WTC11 (cell line): ENCODE results near the gene NACC2. TPM values are rescaled to one million over a fixed set of nuclear protein-coding genes. Genes with fewer than 3 reads are reported as not detected.

Experiments
- ATAC-seq: fragments of 200-7000 bp; cut with Tn5 transposase; 2 replicates; pipeline ENCODE4 v1.10.0; 2021; ENCODE audit warnings: mild to moderate bottlenecking, moderate library complexity
- CTCF ChIA-PET: fragments of 300-600 bp; sonication (Branson Sonifier 250); formaldehyde crosslinking; loops from one replicate; lab custom pipeline; 2021; ENCODE audit warnings: antibody characterized with exemption; lab: Charles Lee
- POLR2A ChIA-PET: fragments of 350-600 bp; sonication (Branson Sonifier 250); formaldehyde crosslinking; loops from one replicate; lab custom pipeline; 2021; ENCODE audit warnings: antibody characterized with exemption; lab: Charles Lee
- DNase-seq: peaks from one replicate; pipeline ENCODE4 v3.0.0; 2021; ENCODE audit warnings: low spot score
- H3K27ac Mint-ChIP-seq: 2 replicates; pipeline ENCODE4 v1.8.0; 2021; ENCODE audit warnings: mixed read lengths
- H3K27me3 Mint-ChIP-seq: 2 replicates; pipeline ENCODE4 v1.8.0; 2021; ENCODE audit warnings: low read depth, mild to moderate bottlenecking, moderate library complexity, mixed read lengths
- H3K36me3 Mint-ChIP-seq: 2 replicates; pipeline ENCODE4 v1.8.0; 2021; ENCODE audit warnings: mixed read lengths
- H3K4me1 Mint-ChIP-seq: 2 replicates; pipeline ENCODE4 v1.8.0; 2022; ENCODE audit warnings: mixed read lengths
- H3K4me3 Mint-ChIP-seq: 2 replicates; pipeline ENCODE4 v1.8.0; 2021; ENCODE audit warnings: mild to moderate bottlenecking, moderate library complexity, mixed read lengths
- H3K9me3 Mint-ChIP-seq: 2 replicates; pipeline ENCODE4 v1.8.0; 2021; ENCODE audit warnings: mixed read lengths
- ATF2 ChIP-seq: sonication (generic); formaldehyde crosslinking; IDR thresholded peaks from 2 replicates; pipeline ENCODE4 v1.8.1; 2022; ENCODE audit warnings: low read depth, missing genetic modification reagents, borderline replicate concordance
- ATF6 ChIP-seq: sonication (generic); formaldehyde crosslinking; IDR thresholded peaks from 2 replicates; pipeline ENCODE4 v1.8.1; 2023; ENCODE audit warnings: mild to moderate bottlenecking, missing genetic modification reagents
- GABPB1 ChIP-seq: sonication (generic); formaldehyde crosslinking; IDR thresholded peaks from 2 replicates; pipeline ENCODE4 v1.8.1; 2023; ENCODE audit warnings: mild to moderate bottlenecking, missing genetic modification reagents
- GTF2I ChIP-seq: fragments of 250-450 bp; sonication (Bioruptor Pico); conservative IDR thresholded peaks from 2 replicates; pipeline ENCODE4 v1.4.0; 2021; ENCODE audit warnings: mild to moderate bottlenecking
- KAT7 ChIP-seq: sonication (generic); formaldehyde crosslinking; IDR thresholded peaks from 2 replicates; pipeline ENCODE4 v1.8.1; 2023; ENCODE audit warnings: missing genetic modification reagents, mild to moderate bottlenecking, borderline replicate concordance
- NFATC4 ChIP-seq: fragments of 250-450 bp; sonication (Bioruptor Pico); IDR thresholded peaks from 2 replicates; pipeline ENCODE4 v1.9.0; 2021; ENCODE audit warnings: mild to moderate bottlenecking
- PREB ChIP-seq: sonication (generic); formaldehyde crosslinking; IDR thresholded peaks from 2 replicates; pipeline ENCODE4 v1.8.1; 2022; ENCODE audit warnings: mild to moderate bottlenecking, missing genetic modification reagents, moderate library complexity, borderline replicate concordance
- SMAD3 ChIP-seq: sonication (generic); formaldehyde crosslinking; IDR thresholded peaks from 2 replicates; pipeline ENCODE4 v1.8.0; 2022; ENCODE audit warnings: missing genetic modification reagents, mild to moderate bottlenecking, borderline replicate concordance
- SMAD4 ChIP-seq: sonication (generic); formaldehyde crosslinking; IDR thresholded peaks from 2 replicates; pipeline ENCODE4 v1.8.0; 2022; ENCODE audit warnings: mild to moderate bottlenecking, missing genetic modification reagents
- SOX15 ChIP-seq: fragments of 250-450 bp; sonication (Bioruptor Pico); IDR thresholded peaks from 2 replicates; pipeline ENCODE4 v1.9.0; 2021; ENCODE audit warnings: mild to moderate bottlenecking
- STAT6 ChIP-seq: sonication (generic); formaldehyde crosslinking; conservative IDR thresholded peaks from 2 replicates; pipeline ENCODE4 v1.8.1; 2023; ENCODE audit warnings: mild to moderate bottlenecking, low read depth, missing genetic modification reagents, moderate library complexity
- TCF7 ChIP-seq: sonication (generic); formaldehyde crosslinking; IDR thresholded peaks from 2 replicates; pipeline ENCODE4 v1.8.0; 2022; ENCODE audit warnings: mild to moderate bottlenecking, low read depth, missing genetic modification reagents, moderate library complexity
- USF1 ChIP-seq: sonication (generic); formaldehyde crosslinking; IDR thresholded peaks from 2 replicates; pipeline ENCODE4 v1.8.0; 2022; ENCODE audit warnings: mild to moderate bottlenecking, missing genetic modification reagents
- ZBTB43 ChIP-seq: sonication (generic); formaldehyde crosslinking; IDR thresholded peaks from 2 replicates; pipeline ENCODE4 v1.8.1; 2023; ENCODE audit warnings: mild to moderate bottlenecking, missing genetic modification reagents
- ZNF138 ChIP-seq: sonication (generic); formaldehyde crosslinking; conservative IDR thresholded peaks from 2 replicates; pipeline ENCODE4 v1.8.1; 2022; ENCODE audit warnings: mild to moderate bottlenecking, moderate library complexity, missing genetic modification reagents
- ZNF219 ChIP-seq: sonication (generic); formaldehyde crosslinking; IDR thresholded peaks from 2 replicates; pipeline ENCODE4 v1.8.0; 2023; ENCODE audit warnings: missing genetic modification reagents, mild to moderate bottlenecking, borderline replicate concordance
- ZNF263 ChIP-seq: sonication (generic); formaldehyde crosslinking; IDR thresholded peaks from 2 replicates; pipeline ENCODE4 v1.8.1; 2022; ENCODE audit warnings: low read depth, mild to moderate bottlenecking, moderate library complexity, missing genetic modification reagents
- ZNF416 ChIP-seq: fragments of 250-450 bp; sonication (Bioruptor Pico); IDR thresholded peaks from 2 replicates; pipeline ENCODE4 v1.9.0; 2021; ENCODE audit warnings: mild to moderate bottlenecking, inconsistent platforms
- ZNF532 ChIP-seq: fragments of 250-450 bp; sonication (Bioruptor Pico); IDR thresholded peaks from 2 replicates; pipeline ENCODE4 v1.9.0; 2021; ENCODE audit warnings: mild to moderate bottlenecking, borderline replicate concordance
- total RNA-seq: library from RNA; stranded (reverse); gene quantifications from 3 replicates; pipeline ENCODE4 v1.2.3, GENCODE V29; 2021

NACC2 gene
- total RNA-seq, 1 experiment from 2014 or later, result 17.1 TPM

GRCh38 chr9:136105398-136106135 is 10.5 kb upstream of the NACC2 start:
- Mint-ChIP-seq H3K27ac (peak overlapping the region; percentile 90; the same call in 1 of the 2 replicates), H3K9me3 (no peaks in the 10 kb centered on the region), H3K4me1 (peaks cover 58% of the 10 kb centered on the region), H3K4me3 (no peak overlapping the region), H3K36me3 (no peaks in the 10 kb centered on the region), H3K27me3 (no peaks in the 10 kb centered on the region; the same call in 1 of the 2 replicates)
- ChIA-PET CTCF (interaction anchor here (1.2 to 1.9 kb wide), 2 partner anchors 12 to 17 kb away, joined by 3 to 11 read pairs; no protein-coding TSS in a partner anchor), POLR2A (no interaction called here)
- ATAC-seq (no peak), DNase-seq (no peak)
- TF ChIP-seq GTF2I (CRISPR knock-in tag) (no peak), ZNF219 (no peak), SMAD4 (CRISPR knock-in tag) (no peak), ATF2 (CRISPR knock-in tag) (no peak), SOX15 (CRISPR knock-in tag) (no peak), PREB (CRISPR knock-in tag) (no peak)

- DNase-seq (no peak), ATAC-seq (no peak)
- no peak for TF ChIP-seq ZNF416 (CRISPR knock-in tag)
- TF ChIP-seq SMAD3 (CRISPR knock-in tag), result no peak
- no peak for TF ChIP-seq NFATC4 (CRISPR knock-in tag)
- TF ChIP-seq STAT6 (CRISPR knock-in tag), result no peak
- no peak for TF ChIP-seq TCF7
- TF ChIP-seq ZNF219, result no peak
- TF ChIP-seq GABPB1 (CRISPR knock-in tag), result no peak
- no peak for TF ChIP-seq KAT7
- TF ChIP-seq USF1 (CRISPR knock-in tag), result no peak
- no peak for TF ChIP-seq ZNF138 (CRISPR knock-in tag)
- no peak for TF ChIP-seq ZBTB43
- TF ChIP-seq ATF6 (CRISPR knock-in tag), result no peak
- no peak for TF ChIP-seq ZNF532 (CRISPR knock-in tag)
- TF ChIP-seq ZNF263 (CRISPR knock-in tag), result no peak
- Mint-ChIP-seq H3K27ac (no peak overlapping the region), H3K4me1 (peaks cover 57% of the 10 kb centered on the region), H3K27me3 (no peaks in the 10 kb centered on the region; the same call in 1 of the 2 replicates), H3K4me3 (no peak overlapping the region), H3K36me3 (no peaks in the 10 kb centered on the region), H3K9me3 (no peaks in the 10 kb centered on the region)
- ChIA-PET CTCF (interaction anchor here (0.9 to 1.9 kb wide), 3 partner anchors 9 to 235 kb away, joined by 3 to 11 read pairs (median 5); partner anchors contain the start of gene NACC2), POLR2A (no interaction called here)
Measured at GRCh38 chr9:136104916-136105315, 9.8 kb upstream of the NACC2 start.
